K562 (cell line): ENCODE data around the gene CEMIP2. TPM values are rescaled to one million over a fixed set of nuclear protein-coding genes. Genes with fewer than 3 reads are reported as not detected.

Experiments
- ATF7 ChIP-seq: fragments of 450-650 bp; IDR thresholded peaks from 2 replicates; pipeline ENCODE4 v1.7.1; 2014; ENCODE audit warnings: mild to moderate bottlenecking, moderate library complexity
- BRF1 ChIP-seq: IDR thresholded peaks from 3 replicates; pipeline ENCODE4 v1.6.1; 2011; ENCODE audit warnings: borderline replicate concordance, mild to moderate bottlenecking; ENCODE audit not compliant: insufficient read length; ENCODE audit errors: extremely low read depth
- CCAR2 ChIP-seq: fragments of 200-400 bp; formaldehyde crosslinking; IDR thresholded peaks from 2 replicates; pipeline ENCODE4 v1.6.1; 2017; ENCODE audit warnings: mild to moderate bottlenecking, low read depth, low read length
- CXXC5 ChIP-seq: fragments of 250-450 bp; sonication (Bioruptor Pico); IDR thresholded peaks from 2 replicates; pipeline ENCODE4 v1.8.0; 2022; ENCODE audit warnings: inconsistent platforms, mild to moderate bottlenecking, moderate library complexity
- ETS1 ChIP-seq: conservative IDR thresholded peaks from 2 replicates; pipeline ENCODE4 v1.6.1; 2011; ENCODE audit warnings: low read depth, mild to moderate bottlenecking, low read length; ENCODE audit not compliant: control insufficient read depth
- HDAC3 ChIP-seq: fragments of 450-650 bp; IDR thresholded peaks from 2 replicates; pipeline ENCODE4 v1.6.1; 2018; ENCODE audit warnings: borderline replicate concordance, mild to moderate bottlenecking, moderate library complexity; ENCODE audit not compliant: partially characterized antibody
- HMG20A ChIP-seq: fragments of 450-650 bp; formaldehyde crosslinking; conservative IDR thresholded peaks from 2 replicates; pipeline ENCODE4 v1.4.0; 2020; ENCODE audit warnings: mild to moderate bottlenecking, mixed read lengths
- JUN ChIP-seq, 2 experiments: sonication (generic) in 1 of 2; formaldehyde crosslinking in 1 of 2; IDR thresholded peaks; 2 replicates each; pipeline versions ENCODE4 v1.6.1 to v1.8.0; 2012 to 2022; ENCODE audit warnings: borderline replicate concordance in 2 of 2, mild to moderate bottlenecking in 2 of 2, improper control_type of control experiment in 1 of 2, low read depth in 1 of 2, low read length in 1 of 2, missing genetic modification reagents in 1 of 2
- MYBL2 ChIP-seq, 2 experiments: fragments of 450-650 bp in 1 of 2; sonication (generic) in 1 of 2; formaldehyde crosslinking in 1 of 2; IDR thresholded peaks; 2 replicates each; pipeline versions ENCODE4 v1.6.1 to v1.8.1; 2017 to 2022; ENCODE audit warnings: borderline replicate concordance in 1 of 2, inconsistent platforms in 1 of 2, low read depth in 1 of 2, mild to moderate bottlenecking in 1 of 2, missing genetic modification reagents in 1 of 2, moderate library complexity in 1 of 2
- NFYB ChIP-seq: IDR thresholded peaks from 2 replicates; pipeline ENCODE4 v1.6.1; 2011; ENCODE audit warnings: mild to moderate bottlenecking, moderate library complexity; ENCODE audit not compliant: insufficient read length; ENCODE audit errors: extremely low read depth
- POLR2B ChIP-seq: fragments of 450-650 bp; IDR thresholded peaks from 2 replicates; pipeline ENCODE4 v1.6.1; 2018; ENCODE audit warnings: low read depth; ENCODE audit not compliant: partially characterized antibody
- PPARD ChIP-seq: fragments of 250-450 bp; sonication (Bioruptor Pico); IDR thresholded peaks from 2 replicates; pipeline ENCODE4 v1.8.0; 2022; ENCODE audit warnings: inconsistent platforms, mild to moderate bottlenecking, moderate library complexity
- RNF2 ChIP-seq: sonication (generic); IDR thresholded peaks from 2 replicates; pipeline ENCODE4 v1.6.1; 2016
- SAFB ChIP-seq: fragments of 200-400 bp; formaldehyde crosslinking; IDR thresholded peaks from 2 replicates; pipeline ENCODE4 v1.6.1; 2017; ENCODE audit warnings: low read depth, low read length, borderline replicate concordance
- TBP ChIP-seq: optimal IDR thresholded peaks from 2 replicates; pipeline ENCODE3; 2011; ENCODE audit warnings: low read depth, low read length, improper control_type of control experiment
- TGIF2 ChIP-seq: sonication (generic); formaldehyde crosslinking; IDR thresholded peaks from 2 replicates; pipeline ENCODE4 v1.8.1; 2022; ENCODE audit warnings: mild to moderate bottlenecking, missing genetic modification reagents, moderate library complexity
- ZNF407 ChIP-seq: fragments of 450-650 bp; IDR thresholded peaks from 2 replicates; pipeline ENCODE4 v1.6.1; 2016; ENCODE audit warnings: low read depth
- ZNF707 ChIP-seq: fragments of 250-450 bp; sonication (Bioruptor Pico); conservative IDR thresholded peaks from 2 replicates; pipeline ENCODE4 v1.8.0; 2022; ENCODE audit warnings: inconsistent platforms, mild to moderate bottlenecking, moderate library complexity
- ZSCAN29 ChIP-seq: fragments of 450-650 bp; IDR thresholded peaks from 2 replicates; pipeline ENCODE4 v1.6.1; 2017
- polyA plus RNA-seq, 8 experiments: library from polyadenylated mRNA; depleted of rRNA in 4 of 8; stranded (reverse) in 5 of 8; unstranded in 3 of 8; fragments of >200 nt; fragmentation: Nextera tagmentation in 2 of 8; fragmentation: Illumina TruSeq in 1 of 8; extraction: Ambion mirVana in 2 of 8; extraction: Trizol in 1 of 8; gene quantifications; 2 replicates each; pipeline versions ENCODE4 v1.2.1 to v1.2.3, GENCODE V29; 2011 to 2014; ENCODE audit warnings: inconsistent platforms in 1 of 8, missing spikeins in 1 of 8
- total RNA-seq, 7 experiments: library from RNA; depleted of rRNA in 6 of 7; stranded (reverse); fragments of >200 nt in 6 of 7; fragmentation: Illumina TruSeq in 2 of 7; extraction: Trizol in 2 of 7; gene quantifications; 2 replicates each; pipeline versions ENCODE4 v1.2.1 to v1.2.3, GENCODE V29; 2011 to 2021; ENCODE audit warnings: low replicate concordance in 1 of 7

CEMIP2 gene
- total and polyA plus RNA-seq, 9 of the 15 experiments (the other 6 are each of a cell fraction or from before 2014, with no cell fraction given) = 5.4 to 29.9 (median 14.2) TPM

GRCh38 chr9:71647094-71647591, 121.2 kb downstream of the CEMIP2 start (continued):
- TF ChIP-seq TGIF2 (CRISPR knock-in tag) (no peak), ZNF407 (no peak), JUN (IDR thresholded peaks at IDR 0.05; ENCODE audit: borderline replicate concordance, low read depth, low read length) (peak; percentile 57; the same call in 1 of the 2 replicates), JUN (CRISPR knock-in tag; IDR thresholded peaks at IDR 0.05; ENCODE audit: borderline replicate concordance) (no peak), BRF1 (no peak), ATF7 (0 out of 2 replicates have a peak, but pooled peaks have one; percentile 22), POLR2B (no peak), ETS1 (no peak), TBP (no peak), SAFB (no peak), HDAC3 (no peak), CXXC5 (CRISPR knock-in tag) (peak; percentile 40; the same call in 1 of the 2 replicates), HMG20A (CRISPR knock-in tag) (no peak), ZNF707 (CRISPR knock-in tag) (no peak), CCAR2 (no peak), PPARD (no peak), NFYB (no peak), RNF2 (0 out of 2 replicates have a peak, but pooled peaks have one; percentile 22), MYBL2 (IDR thresholded peaks at IDR 0.05; ENCODE audit: low read depth) (no peak), MYBL2 (CRISPR knock-in tag; IDR thresholded peaks at IDR 0.05; ENCODE audit: borderline replicate concordance) (no peak), ZSCAN29 (no peak)
